Midbrain (tissue), 1 donor: Measurements from ENCODE around the gene ZNF445.
"Not testable (repeated sequence)": the region's sequence is repeated elsewhere in the genome, so short reads cannot be mapped to it uniquely, and the experiment has no call there.

ENCODE experiments used
- DNase-seq: peaks from one replicate; lab custom pipeline; 2025; lab: John Stamatoyannopoulos, UW

The ZNF445 gene

GRCh38 chr3:44477312-44478030 is at the start of gene ZNF445:
TSS of gene ZNF445 (minus strand) at chr3:44477670. CDS start at chr3:44455549, 22,121 bp downstream.
- peak; percentile 88 for DNase-seq

GRCh38 chr3:44525060-44525459 is 47.6 kb upstream of the ZNF445 start:
- no peak for DNase-seq

- no peak for DNase-seq
Measured at GRCh38 chr3:44522494-44522933, 45.0 kb upstream of the ZNF445 start.

- no peak for DNase-seq
Measured at GRCh38 chr3:44521721-44522120, 44.3 kb upstream of the ZNF445 start.

GRCh38 chr3:44518782-44519156 is 41.3 kb upstream of the ZNF445 start:
- no peak for DNase-seq

GRCh38 chr3:44516230-44516629 is 38.8 kb upstream of the ZNF445 start:
- no peak for DNase-seq

- no peak for DNase-seq
Measured at GRCh38 chr3:44513513-44513912, 36.0 kb upstream of the ZNF445 start.

- DNase-seq, result no peak
Measured at GRCh38 chr3:44511238-44511566, 33.7 kb upstream of the ZNF445 start.

GRCh38 chr3:44510000-44510368 is 32.5 kb upstream of the ZNF445 start:
- DNase-seq, result no peak

GRCh38 chr3:44509393-44509921 is 32.0 kb upstream of the ZNF445 start:
- DNase-seq, result no peak

GRCh38 chr3:44506961-44507360 is 29.5 kb upstream of the ZNF445 start:
- no peak for DNase-seq

GRCh38 chr3:44506556-44506955 is 29.1 kb upstream of the ZNF445 start:
- no peak for DNase-seq

- DNase-seq, result no peak
Measured at GRCh38 chr3:44504566-44504965, 27.1 kb upstream of the ZNF445 start.

- DNase-seq, result not testable (repeated sequence)
Measured at GRCh38 chr3:44503178-44503577, 25.7 kb upstream of the ZNF445 start.

- no peak for DNase-seq
Measured at GRCh38 chr3:44501971-44502370, 24.5 kb upstream of the ZNF445 start.

- DNase-seq, result not testable (repeated sequence)
Measured at GRCh38 chr3:44499899-44500168, 22.4 kb upstream of the ZNF445 start.

GRCh38 chr3:44499149-44499898 is 21.9 kb upstream of the ZNF445 start:
- no peak for DNase-seq

- no peak for DNase-seq
Measured at GRCh38 chr3:44495636-44496415, 18.4 kb upstream of the ZNF445 start.

- DNase-seq, result no peak
Measured at GRCh38 chr3:44492496-44492895, 15.0 kb upstream of the ZNF445 start.

GRCh38 chr3:44482721-44483120 is 5.3 kb upstream of the ZNF445 start:
- no peak for DNase-seq

GRCh38 chr3:44478606-44479094 is 1.2 kb upstream of the ZNF445 start:
- DNase-seq, result no peak

- DNase-seq, result no peak
Measured at GRCh38 chr3:44478055-44478468, 592 bp upstream of the ZNF445 start.

- DNase-seq, result no peak
Measured at GRCh38 chr3:44476963-44477311, 533 bp downstream of the ZNF445 start.
